GM12878 (cell line): ENCODE measurements around the gene TRAF3. TPM values are rescaled to one million over a fixed set of nuclear protein-coding genes. Genes with fewer than 3 reads are reported as not detected.

Source experiments
- ATAC-seq: fragments of 200-7000 bp; cut with Tn5 transposase; 3 replicates; pipeline ENCODE4 v1.9.1; 2020; ENCODE audit warnings: mild to moderate bottlenecking, moderate library complexity
- BruUV-seq: library from RNA; stranded (reverse); fragments of 400-500 nt; replicated peaks from 2 replicates; lab custom pipeline; 2021; lab: Mats Ljungman, UMichigan
- CTCF ChIA-PET: fragments of 300-600 bp; sonication (Branson Sonifier 250); formaldehyde crosslinking; extraction: SDS; loops from one replicate; lab custom pipeline; 2021; ENCODE audit warnings: inconsistent platforms; lab: Yijun Ruan, JAX
- POLR2A ChIA-PET: fragments of 350-600 bp; formaldehyde crosslinking; extraction: SDS; loops from one replicate; lab custom pipeline; 2021; ENCODE audit warnings: inconsistent platforms; lab: Charles Lee
- RAD21 ChIA-PET: fragments of 300-600 bp; sonication (Branson Sonifier 250); formaldehyde crosslinking; loops from one replicate; lab custom pipeline; 2023; ENCODE audit warnings: antibody characterized with exemption; ENCODE audit not compliant: unreplicated experiment; lab: Charles Lee
- SMC1A ChIA-PET: fragments of 300-600 bp; sonication (Branson Sonifier 250); formaldehyde crosslinking; loops from one replicate; lab custom pipeline; 2023; ENCODE audit not compliant: unreplicated experiment, uncharacterized antibody; lab: Charles Lee
- DNase-seq: peaks from one replicate; pipeline ENCODE4 v3.0.0-alpha.2; 2011; ENCODE audit warnings: low read depth, low spot score
- FAIRE-seq: peaks from 3 replicates; lab custom pipeline; 2011; peaks lifted over from hg19 to GRCh38; lab: Jason Lieb, UNC
- H2AFZ ChIP-seq: 2 replicates; pipeline ENCODE4 v1.6.0; 2011; ENCODE audit warnings: low read depth, low read length, control low read depth; ENCODE audit not compliant: control insufficient read depth
- H3K27ac ChIP-seq: 2 replicates; pipeline ENCODE4 v1.5.1; 2011; ENCODE audit warnings: control low read depth; ENCODE audit not compliant: control insufficient read depth, insufficient read depth
- H3K27me3 ChIP-seq, 2 experiments: replicated peaks in 1 of 2; 2 replicates each; pipeline versions ENCODE4 v1.6.0 to v1.6.1; 2011; ENCODE audit warnings: low read length in 1 of 2; ENCODE audit not compliant: control insufficient read depth in 2 of 2, insufficient read depth in 2 of 2
- H3K36me3 ChIP-seq, 2 experiments: 2 replicates each; pipeline ENCODE4 v1.5.1; 2011; ENCODE audit warnings: low read length in 1 of 2; ENCODE audit not compliant: control insufficient read depth in 2 of 2, insufficient read depth in 2 of 2
- H3K4me1 ChIP-seq: 2 replicates; pipeline ENCODE4 v1.6.1; 2011; ENCODE audit warnings: mild to moderate bottlenecking, low read length, moderate library complexity, mixed read lengths; ENCODE audit not compliant: control insufficient read depth, insufficient read depth
- H3K4me2 ChIP-seq: 2 replicates; pipeline ENCODE4 v1.6.0; 2011; ENCODE audit warnings: control low read depth; ENCODE audit not compliant: control insufficient read depth, insufficient read depth
- H3K4me3 ChIP-seq: fragments of 200-600 bp; sonication (generic); 2 replicates; pipeline ENCODE4 v1.5.1; 2016
- H3K79me2 ChIP-seq: 2 replicates; pipeline ENCODE4 v1.6.0; 2011; ENCODE audit warnings: low read length; ENCODE audit not compliant: control insufficient read depth, insufficient read depth
- H3K9ac ChIP-seq: 2 replicates; pipeline ENCODE4 v1.8.0; 2011; ENCODE audit warnings: low read length, control low read depth, mixed read lengths; ENCODE audit not compliant: control insufficient read depth, insufficient read depth
- H3K9me3 ChIP-seq: replicated peaks from 3 replicates; pipeline ENCODE4 v1.5.1; 2011; ENCODE audit warnings: mild to moderate bottlenecking, low read length; ENCODE audit not compliant: control insufficient read depth, insufficient read depth
- H4K20me1 ChIP-seq: 2 replicates; pipeline ENCODE4 v1.6.0; 2011; ENCODE audit not compliant: control insufficient read depth, insufficient read depth
- NFIC ChIP-seq: IDR thresholded peaks from 2 replicates; pipeline ENCODE4 v1.6.1; 2012; ENCODE audit warnings: low read depth, mild to moderate bottlenecking, inconsistent platforms, low read length, moderate library complexity
- NR2C1 ChIP-seq: fragments of 450-650 bp; IDR thresholded peaks from 2 replicates; pipeline ENCODE4 v1.6.1; 2017; ENCODE audit warnings: antibody characterized with exemption, mild to moderate bottlenecking, moderate library complexity
- NR2F1 ChIP-seq: fragments of 450-650 bp; conservative IDR thresholded peaks from 2 replicates; pipeline ENCODE4 v1.6.1; 2017; ENCODE audit warnings: mild to moderate bottlenecking
- NRF1 ChIP-seq: conservative IDR thresholded peaks from 2 replicates; pipeline ENCODE4 v1.6.1; 2011; ENCODE audit warnings: mild to moderate bottlenecking, low read depth, low read length, improper control_type of control experiment
- POLR2A ChIP-seq: IDR thresholded peaks from 2 replicates; pipeline ENCODE4 v1.6.1; 2011; ENCODE audit warnings: low read depth, mild to moderate bottlenecking, low read length
- WGBS: methylation state at CpG from one replicate; pipeline ENCODE4 v1.1.6; 2016; ENCODE audit warnings: low lambda C conversion rate; ENCODE audit not compliant: insufficient replicate concordance, insufficient coverage; ENCODE audit errors: missing lambda C conversion rate; 5-methylcytosine and 5-hydroxymethylcytosine counted together
- in situ Hi-C: fragments of 300-500 bp; cut with MboI; formaldehyde crosslinking; loops from 9 replicates; pipeline ENCODE4 v1.14.3; 2018; ENCODE audit warnings: mixed read lengths
- intact Hi-C: fragments of 100-400 bp; cut with micrococcal nuclease; formaldehyde crosslinking; loops from one replicate; pipeline ENCODE4 v1.14.2; 2022; ENCODE audit not compliant: unreplicated experiment
- polyA plus RNA-seq, 11 experiments: library from polyadenylated mRNA; depleted of rRNA in 4 of 11; unstranded in 6 of 11; stranded (reverse) in 5 of 11; fragments of >200 nt; fragmentation: Nextera tagmentation in 4 of 11; fragmentation: Illumina TruSeq in 1 of 11; extraction: Ambion mirVana in 4 of 11; extraction: Trizol in 1 of 11; gene quantifications; 1 replicate in 1 of 11; 2 replicates in 10 of 11; pipeline versions ENCODE4 v1.2.1 to v1.2.3, GENCODE V29; 2011 to 2016; ENCODE audit warnings: inconsistent platforms in 2 of 11, missing spikeins in 2 of 11, low read depth in 1 of 11
- total RNA-seq, 4 experiments: library from RNA; depleted of rRNA in 3 of 4; stranded (reverse); fragments of >200 nt in 3 of 4; fragmentation: Illumina TruSeq in 1 of 4; extraction: Trizol in 1 of 4; gene quantifications; 2 replicates each; pipeline versions ENCODE4 v1.2.1 to v1.2.3, GENCODE V29; 2013 to 2021

TRAF3 gene
- total and polyA plus RNA-seq, 10 of the 15 experiments (the other 5 are each of a cell fraction or from before 2014, with no cell fraction given) = 3.0 to 70.1 (median 36.5) TPM

GRCh38 chr14:102830474-102831045 lies 53.3 kb downstream of the TRAF3 start:
- RAD21 ChIA-PET = no interaction called here
- no peaks in the 10 kb centered on the region for H3K9me3 ChIP-seq
- ATAC-seq (no peak), DNase-seq (no peak), FAIRE-seq (no peak)
- H3K27me3 ChIP-seq = no peaks in the 10 kb centered on the region
- 97% methylated on average over 3 of the region's 3 CpGs for WGBS
- BruUV-seq = no TSS peak
- no peak overlapping the region; the same call in 1 of the 2 replicates for H3K4me2 ChIP-seq
- intact Hi-C loops = no loop called here
- H2AFZ ChIP-seq = no peak overlapping the region
- POLR2A ChIA-PET = interaction anchor here (0.5 kb wide), 1 partner anchor 596 kb away, joined by 6 read pairs; no protein-coding TSS in a partner anchor
- SMC1A ChIA-PET = no interaction called here
- H3K9ac ChIP-seq = no peak overlapping the region
- peaks cover 92% of the 10 kb centered on the region for H3K79me2 ChIP-seq
- CTCF ChIA-PET = interaction anchor here (0.5 kb wide), 1 partner anchor 27 kb away, joined by 3 read pairs; no protein-coding TSS in a partner anchor
- H3K4me3 ChIP-seq = no peak overlapping the region
- in situ Hi-C loops = no loop called here
- H3K4me1 ChIP-seq = peaks cover 5% of the 10 kb centered on the region; the same call in 1 of the 2 replicates
- no peak overlapping the region for H3K27ac ChIP-seq
- TF ChIP-seq NFIC (no peak), NR2F1 (peak; percentile 45; the same call in 1 of the 2 replicates), NR2C1 (peak; percentile 40)
- peaks cover 26% of the 10 kb centered on the region in 2 experiments for H3K36me3 ChIP-seq
- H4K20me1 ChIP-seq = peaks cover 14% of the 10 kb centered on the region

GRCh38 chr14:102831163-102831804 lies 54.0 kb downstream of the TRAF3 start:
- Histone ChIP-seq H3K9ac (no peak overlapping the region), H3K27ac (no peak overlapping the region), H3K4me3 (no peak overlapping the region)
- FAIRE-seq = peak; percentile 47
- TF ChIP-seq NRF1 (no peak), POLR2A (0 out of 2 replicates have a peak, but pooled peaks have one; percentile 29)
- TF ChIP-seq, all 136 proteins: peak for 1
- ChIA-PET RAD21 (no interaction called here), SMC1A (interaction anchor here (0.6 kb wide), 1 partner anchor 33 kb away, joined by 5 read pairs; no protein-coding TSS in a partner anchor), CTCF (no interaction called here), POLR2A (no interaction called here)
- no peaks in the 10 kb centered on the region for H3K27me3 ChIP-seq
- in situ Hi-C loops (no loop called here), intact Hi-C loops (no loop called here)
- DNase-seq = no peak
- ATAC-seq = no peak; the same call in 2 of the 3 replicates
- H3K79me2 ChIP-seq = peaks cover 92% of the 10 kb centered on the region
- no peak overlapping the region for H2AFZ ChIP-seq
- WGBS = 87% methylated on average over 7 of the region's 7 CpGs
- H3K9me3 ChIP-seq = no peaks in the 10 kb centered on the region
- peaks cover under 1% of the 10 kb centered on the region; the same call in 1 of the 2 replicates for H3K4me1 ChIP-seq
- peak overlapping the region; percentile 21; the same call in 1 of the 2 replicates for H3K4me2 ChIP-seq
- peaks cover 23 to 26% of the 10 kb centered on the region in 2 experiments for H3K36me3 ChIP-seq
- peaks cover 12% of the 10 kb centered on the region for H4K20me1 ChIP-seq
- no TSS peak for BruUV-seq
